Prostate gland (tissue), 2 donors: ENCODE results near the gene TSFM.

ENCODE experiments used
- CTCF ChIP-seq, 4 experiments: fragments of 200-600 bp in 2 of 4; fragments of 450-650 bp in 2 of 4; sonication (generic) in 2 of 4; IDR thresholded peaks; 1 replicate in 3 of 4; 2 replicates in 1 of 4; pipeline ENCODE4 v1.5.1; 2016 to 2019; ENCODE audit warnings: antibody characterized with exemption in 4 of 4, mild to moderate bottlenecking in 2 of 4, moderate library complexity in 2 of 4
- POLR2A ChIP-seq: fragments of 450-650 bp; IDR thresholded peaks from one replicate; pipeline ENCODE4 v1.6.1; 2016; ENCODE audit warnings: antibody characterized with exemption, mild to moderate bottlenecking

GRCh38 chr12:57782608-57783465 lies at the start of gene TSFM:
- TF ChIP-seq POLR2A (no peak), CTCF (IDR thresholded peaks at IDR 0.05) (peak; percentile 95 to 98 (median 96))
